ENCODE results near the gene SMTNL2. TPM values are rescaled to one million over a fixed set of nuclear protein-coding genes. Genes with fewer than 3 reads are reported as not detected.
A peak's percentile ranks its signal among the peaks of the same experiment; 100 is the strongest.

Gene SMTNL2
- 0.14 and 0.46 TPM in 2 replicates for total RNA-seq

- no peaks in the 10 kb centered on the region for H3K36me3 ChIP-seq (ENCODE audit: control insufficient read depth, insufficient read depth, low read length)
- H3K27me3 ChIP-seq (ENCODE audit: control insufficient read depth, insufficient read depth, low read length), result peaks cover 63% of the 10 kb centered on the region
- H3K4me3 ChIP-seq (ENCODE audit: low read depth, low read length), result peak within 1 kb of the TSS; percentile 43
- no peak for DNase-seq (ENCODE audit: low read depth)
- no peak for TF ChIP-seq CTCF (IDR thresholded peaks at IDR 0.05; ENCODE audit: insufficient read depth, low read length, poor library complexity, severe bottlenecking)
Observed at GRCh38 chr17:4584101-4584916, at the start of gene SMTNL2. SMTNL2 (plus strand) TSS chr17:4584529; CDS start chr17:4584606, 77 bp downstream.

- Histone ChIP-seq H3K36me3 (ENCODE audit: control insufficient read depth, insufficient read depth, low read length) (peaks cover 7% of the 10 kb centered on the region), H3K4me3 (ENCODE audit: low read depth, low read length) (no peak overlapping the region), H3K27me3 (ENCODE audit: control insufficient read depth, insufficient read depth, low read length) (no peaks in the 10 kb centered on the region)
- DNase-seq (ENCODE audit: low read depth), result no peak
- TF ChIP-seq CTCF (IDR thresholded peaks at IDR 0.05; ENCODE audit: insufficient read depth, low read length, poor library complexity, severe bottlenecking), result no peak
Observed at GRCh38 chr17:4534928-4535666, 49.2 kb upstream of the SMTNL2 start.

GRCh38 chr17:4535667-4536258 lies 48.6 kb upstream of the SMTNL2 start:
- Histone ChIP-seq H3K4me3 (ENCODE audit: low read depth, low read length) (no peak overlapping the region), H3K27me3 (ENCODE audit: control insufficient read depth, insufficient read depth, low read length) (no peaks in the 10 kb centered on the region), H3K36me3 (ENCODE audit: control insufficient read depth, insufficient read depth, low read length) (peaks cover 4% of the 10 kb centered on the region)
- TF ChIP-seq CTCF (IDR thresholded peaks at IDR 0.05; ENCODE audit: insufficient read depth, low read length, poor library complexity, severe bottlenecking), result no peak
- DNase-seq (ENCODE audit: low read depth), result no peak

- TF ChIP-seq CTCF (IDR thresholded peaks at IDR 0.05; ENCODE audit: insufficient read depth, low read length, poor library complexity, severe bottlenecking), result no peak
- peaks cover 4% of the 10 kb centered on the region for H3K36me3 ChIP-seq (ENCODE audit: control insufficient read depth, insufficient read depth, low read length)
- H3K4me3 ChIP-seq (ENCODE audit: low read depth, low read length), result no peak overlapping the region
- no peaks in the 10 kb centered on the region for H3K27me3 ChIP-seq (ENCODE audit: control insufficient read depth, insufficient read depth, low read length)
- no peak for DNase-seq (ENCODE audit: low read depth)
Observed at GRCh38 chr17:4536259-4536741, 48.0 kb upstream of the SMTNL2 start.

GRCh38 chr17:4536742-4537411 lies 47.5 kb upstream of the SMTNL2 start:
- Histone ChIP-seq H3K27me3 (ENCODE audit: control insufficient read depth, insufficient read depth, low read length) (no peaks in the 10 kb centered on the region), H3K4me3 (ENCODE audit: low read depth, low read length) (no peak overlapping the region), H3K36me3 (ENCODE audit: control insufficient read depth, insufficient read depth, low read length) (peaks cover 6% of the 10 kb centered on the region)
- no peak for DNase-seq (ENCODE audit: low read depth)
- no peak for TF ChIP-seq CTCF (IDR thresholded peaks at IDR 0.05; ENCODE audit: insufficient read depth, low read length, poor library complexity, severe bottlenecking)

Data from kidney epithelial cell (primary cell).